Diencephalon (tissue), 1 donor: ENCODE measurements around the gene PDPR. TPM values are rescaled to one million over a fixed set of nuclear protein-coding genes. Genes with fewer than 3 reads are reported as not detected.

Experiments used
- small RNA-seq: library from RNA; depleted of rRNA; stranded (forward); fragments of <200 nt; gene quantifications from one replicate; pipeline ENCODE3, GENCODE V24; 2014
- total RNA-seq: library from RNA; depleted of rRNA; stranded (reverse); fragments of >200 nt; gene quantifications from one replicate; pipeline ENCODE4 v1.2.3, GENCODE V29; 2014

The PDPR gene
- total RNA-seq, result 15.0 TPM

DNA sequence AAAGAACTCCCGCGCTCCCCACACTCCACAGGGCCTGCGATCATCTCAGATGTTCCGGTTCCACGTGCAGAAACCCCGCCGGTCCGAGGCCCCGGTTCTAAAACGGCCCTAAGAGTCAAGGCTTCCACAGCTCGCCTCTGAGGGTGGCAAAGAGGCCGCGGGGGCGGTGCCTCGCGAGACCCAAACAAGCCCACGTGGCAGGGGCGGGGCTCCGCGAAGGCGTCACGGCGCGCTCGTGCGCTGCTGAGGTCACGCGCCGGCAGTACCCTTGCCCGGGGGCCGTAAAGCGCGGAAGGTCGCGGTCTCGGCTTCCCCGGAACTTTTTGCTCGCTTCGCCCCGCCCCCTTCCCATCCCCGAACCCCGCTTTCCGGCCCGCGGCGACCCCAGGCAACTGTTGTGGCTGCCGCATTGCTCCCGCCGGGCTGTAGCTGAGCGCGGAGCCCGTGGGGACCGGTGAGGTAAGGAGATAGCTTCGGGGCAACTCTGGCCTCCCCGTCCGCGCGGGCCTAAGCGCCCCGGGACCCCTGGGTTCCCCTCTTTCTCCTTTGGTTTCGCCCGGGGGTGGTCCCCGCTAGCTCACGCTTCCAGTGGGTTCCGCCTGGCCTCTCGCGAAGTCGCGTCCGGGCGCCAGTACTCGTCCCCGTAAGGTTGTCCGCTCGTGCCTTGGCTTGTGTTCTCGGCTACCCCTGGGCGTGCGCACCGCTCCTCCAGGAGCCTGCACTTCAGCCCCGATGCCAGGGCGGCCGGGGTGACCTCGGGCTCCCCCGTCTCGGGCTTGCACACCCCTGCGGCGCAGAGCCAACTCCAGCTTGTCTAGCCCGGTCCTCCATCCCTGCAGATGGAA is at the start of gene PDPR:
Gene PDPR (plus strand): TSS at position 351 of the 845 bp plus-strand sequence. CDS start 6,161 bp downstream, outside the sequence.

DNA sequence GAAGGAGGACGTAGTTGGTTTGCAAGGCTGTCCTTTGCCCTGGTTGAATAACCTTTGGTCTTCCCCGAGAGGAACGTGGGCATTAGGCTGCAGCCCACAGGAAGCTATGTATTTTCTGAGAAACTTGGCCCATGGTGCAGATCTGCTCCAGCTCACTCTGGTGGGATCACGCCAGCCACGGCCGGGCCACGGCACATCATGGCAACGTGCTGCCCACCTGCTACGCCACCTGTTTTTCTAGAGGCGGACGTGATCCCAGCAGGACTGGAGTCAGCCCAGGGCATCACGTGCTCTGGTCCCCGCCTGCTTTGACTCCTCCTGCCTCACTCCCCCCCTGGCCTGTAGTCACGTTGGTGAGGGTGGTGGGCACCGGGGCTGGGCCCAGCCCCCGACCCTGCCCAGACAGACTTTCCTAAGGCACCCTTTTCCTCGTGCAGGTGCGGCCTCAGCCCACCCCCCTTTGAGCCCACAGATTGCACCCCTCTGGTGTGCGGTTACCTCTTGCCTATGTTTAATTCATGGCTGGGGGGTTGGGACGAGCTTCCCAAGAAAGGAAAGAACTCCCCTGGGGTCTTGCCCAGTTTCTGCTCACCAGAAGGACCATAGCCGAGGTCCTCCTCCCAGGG is 59.2 kb downstream of the PDPR start, which contains the start of gene CLEC18C:
Gene CLEC18C (plus strand): TSS at position 576 of the 626 bp plus-strand sequence. CDS start 492 bp downstream, outside the sequence.

Small RNAs within 50 kb of the gene (small RNA-seq; reads per million reads assigned to genes)
- gene AC009060.2, result not detected

Other genes with a start within 250 kb of the PDPR start
- gene CLEC18A, start 163.0 kb upstream of the PDPR start, total RNA-seq, result 0.69 TPM
- 0.69 TPM for gene CLEC18C, start 59.5 kb downstream of the PDPR start, total RNA-seq
- 81.0 TPM for gene EXOSC6, start 137.6 kb downstream of the PDPR start, total RNA-seq
- gene AARS1, start 175.2 kb downstream of the PDPR start, total RNA-seq, result 102 TPM
- 21.0 TPM for gene DDX19B, start 184.9 kb downstream of the PDPR start, total RNA-seq
- 44.1 TPM for gene DDX19A, start 232.6 kb downstream of the PDPR start, total RNA-seq